Astrocyte of the cerebellum (primary cell): ENCODE results near the gene DLGAP1.

Experiments used
- DNase-seq: peaks from one replicate; pipeline ENCODE4 v3.0.0-alpha.2; 2011; ENCODE audit warnings: low read depth
- H3K4me3 ChIP-seq: 2 replicates; pipeline ENCODE4 v1.5.1; 2011; ENCODE audit warnings: mild to moderate bottlenecking, low read depth, low read length, moderate library complexity
- CTCF ChIP-seq: IDR thresholded peaks from 2 replicates; pipeline ENCODE4 v1.5.1; 2012; ENCODE audit warnings: low read length, low read depth, moderate library complexity, mild to moderate bottlenecking; ENCODE audit errors: missing control alignments
- in situ Hi-C: cut with HindIII; loops from 2 replicates; pipeline ENCODE4 v1.10.0; 2017; ENCODE audit warnings: low sequenced_read_pairs

DLGAP1 gene

GRCh38 chr18:3793545-3793944 lies 661.6 kb downstream of the DLGAP1 start:
- no peak for TF ChIP-seq CTCF
- DNase-seq, result no peak
- in situ Hi-C loops, result no loop called here
- H3K4me3 ChIP-seq, result no peak overlapping the region

GRCh38 chr18:3793111-3793510 lies 662.0 kb downstream of the DLGAP1 start:
- no peak overlapping the region for H3K4me3 ChIP-seq
- in situ Hi-C loops, result no loop called here
- no peak for DNase-seq
- TF ChIP-seq CTCF, result no peak

GRCh38 chr18:3792711-3793110 lies 662.4 kb downstream of the DLGAP1 start:
- no peak for DNase-seq
- TF ChIP-seq CTCF, result no peak
- H3K4me3 ChIP-seq, result no peak overlapping the region
- in situ Hi-C loops, result no loop called here

GRCh38 chr18:3791238-3791637 lies 663.9 kb downstream of the DLGAP1 start:
- TF ChIP-seq CTCF, result no peak
- in situ Hi-C loops, result no loop called here
- no peak for DNase-seq
- H3K4me3 ChIP-seq, result no peak overlapping the region

GRCh38 chr18:3790703-3791102 lies 664.4 kb downstream of the DLGAP1 start:
- peak; percentile 86 for DNase-seq
- H3K4me3 ChIP-seq, result no peak overlapping the region
- TF ChIP-seq CTCF, result no peak
- in situ Hi-C loops, result no loop called here

GRCh38 chr18:3789525-3789924 lies 665.6 kb downstream of the DLGAP1 start:
- DNase-seq, result no peak
- TF ChIP-seq CTCF, result no peak

GRCh38 chr18:3784949-3785348 lies 670.2 kb downstream of the DLGAP1 start:
- in situ Hi-C loops, result no loop called here
- H3K4me3 ChIP-seq, result no peak overlapping the region
- no peak for DNase-seq
- no peak for TF ChIP-seq CTCF

More at GRCh38 chr18:3789525-3789924, 665.6 kb downstream of the DLGAP1 start:
- no peak overlapping the region for H3K4me3 ChIP-seq
- in situ Hi-C loops, result no loop called here
